Skeletal muscle cell (primary cell): ENCODE measurements around the gene HOXA13.

ENCODE experiments used
- DNase-seq: peaks from one replicate; pipeline ENCODE4 v3.0.0-alpha.2; 2010; ENCODE audit warnings: low read depth
- H3K4me3 ChIP-seq: 2 replicates; pipeline ENCODE4 v1.5.1; 2011; ENCODE audit warnings: low read depth, mild to moderate bottlenecking, control low read depth, low read length, moderate library complexity

Gene HOXA13

DNA sequence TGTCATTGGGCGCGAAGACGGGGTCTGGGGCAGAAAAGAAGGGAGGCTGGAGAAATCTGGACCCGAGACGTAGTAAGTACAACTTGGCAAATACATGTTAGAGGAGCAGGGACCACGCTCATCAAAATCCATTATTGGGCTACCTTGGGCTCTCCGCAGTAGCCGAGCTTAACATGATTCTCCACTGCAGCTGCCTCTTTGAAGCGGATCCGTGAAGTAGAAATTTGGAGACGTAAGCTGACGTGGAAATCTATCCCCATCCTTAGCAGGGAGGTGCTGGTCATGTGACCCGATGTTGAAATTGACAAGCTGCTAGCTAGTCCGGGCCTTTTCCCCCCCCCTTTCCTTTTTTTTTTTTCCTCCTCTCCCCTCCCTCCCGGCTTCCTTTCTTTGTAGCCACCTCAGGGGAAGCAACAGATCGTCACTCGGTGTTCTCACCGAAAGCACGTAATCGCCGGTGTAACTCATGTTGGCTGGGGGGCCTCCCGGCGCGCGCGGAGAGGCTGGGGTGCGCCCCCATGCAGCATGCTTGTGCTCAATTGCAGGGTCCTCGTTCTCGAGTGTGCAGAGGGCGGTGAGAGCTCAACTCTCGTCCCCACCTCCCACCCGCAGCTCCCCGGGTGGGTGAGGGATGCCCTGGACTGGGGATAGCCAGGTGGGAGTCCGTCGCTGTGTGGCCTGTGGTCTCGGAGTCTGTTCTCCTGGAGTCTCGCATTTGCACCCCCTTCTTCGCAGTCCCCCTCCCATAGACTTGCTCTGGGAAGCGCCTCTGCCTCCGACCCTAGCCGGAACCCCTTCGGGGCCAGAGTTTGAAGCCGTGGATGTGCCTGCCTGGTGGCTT, 14.7 kb downstream of the HOXA13 start, which contains the start of gene HOXA11:
TSS of gene HOXA11 (minus strand) at position 220 of the 841 bp plus-strand sequence. CDS start at position 132, 88 bp downstream.
- peak; percentile 89 for DNase-seq
- peak within 1 kb of the TSS; percentile 81 for H3K4me3 ChIP-seq

DNA sequence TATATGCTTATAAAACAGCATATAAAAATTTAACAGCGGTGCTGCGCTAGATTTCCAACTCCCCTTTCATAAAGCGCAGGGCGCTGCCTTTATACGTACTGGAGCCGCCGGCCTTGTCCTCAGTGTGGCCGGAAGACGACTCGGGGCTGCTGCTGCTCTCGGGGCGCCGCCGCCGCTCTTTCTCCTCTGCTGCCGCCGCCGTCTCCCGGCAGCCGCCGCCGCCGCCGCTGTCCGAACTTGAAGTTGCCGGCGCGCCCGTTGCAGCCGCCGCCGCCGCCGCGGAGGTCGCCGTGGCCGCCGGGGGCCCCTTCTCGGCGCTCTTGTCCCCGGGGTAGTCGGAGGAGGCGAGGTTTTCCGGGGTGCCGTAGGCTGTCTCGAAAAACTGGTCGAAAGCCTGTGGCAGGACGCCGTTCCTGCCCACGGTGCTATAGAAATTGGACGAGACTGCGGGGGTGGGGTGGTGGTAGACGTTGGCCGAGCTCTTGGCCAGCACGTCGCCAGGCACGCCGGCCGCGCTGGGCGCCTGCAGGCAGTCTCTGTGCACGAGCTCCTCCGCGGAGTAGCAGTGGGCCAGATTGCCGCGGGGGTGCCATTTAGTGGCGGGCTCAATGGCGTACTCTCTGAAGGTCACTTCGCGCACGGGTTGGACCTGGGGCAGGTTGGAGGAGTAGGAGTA, 15.4 kb downstream of the HOXA13 start:
- H3K4me3 ChIP-seq = peak overlapping the region; percentile 81
- DNase-seq = no peak

DNA sequence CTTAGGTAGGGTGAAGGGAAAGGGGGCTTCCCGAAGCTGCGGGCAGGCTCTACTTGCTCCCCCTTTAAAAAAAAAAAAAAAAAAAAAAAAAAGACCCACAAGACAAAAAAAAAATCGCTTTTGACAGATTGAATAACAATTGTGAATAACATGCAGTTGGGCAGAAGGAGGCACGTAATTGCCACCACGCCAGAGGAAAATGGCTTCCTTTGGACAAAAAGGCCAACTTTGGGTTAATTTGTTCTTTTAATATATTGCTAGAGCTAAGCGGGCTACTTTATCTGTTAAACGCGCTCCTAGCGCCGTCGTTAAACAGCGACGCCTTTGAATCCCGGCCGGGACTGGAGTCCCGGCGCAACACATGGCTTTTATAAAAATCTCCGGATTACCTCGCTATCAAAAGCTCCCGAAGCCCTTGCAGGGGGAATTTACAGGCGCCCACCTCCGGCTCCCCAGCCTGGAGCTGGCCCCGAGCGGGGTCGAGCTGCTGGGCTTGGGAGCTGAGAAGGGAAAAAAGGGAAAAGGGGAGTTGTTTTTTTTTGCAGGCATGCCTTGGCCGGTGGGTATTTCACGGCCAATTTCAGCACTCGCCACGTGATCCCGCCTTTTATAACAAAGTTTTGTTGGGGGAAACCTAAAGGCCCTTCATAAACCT, 16.1 kb downstream of the HOXA13 start:
- no peak for DNase-seq
- H3K4me3 ChIP-seq = peak overlapping the region; percentile 81

DNA sequence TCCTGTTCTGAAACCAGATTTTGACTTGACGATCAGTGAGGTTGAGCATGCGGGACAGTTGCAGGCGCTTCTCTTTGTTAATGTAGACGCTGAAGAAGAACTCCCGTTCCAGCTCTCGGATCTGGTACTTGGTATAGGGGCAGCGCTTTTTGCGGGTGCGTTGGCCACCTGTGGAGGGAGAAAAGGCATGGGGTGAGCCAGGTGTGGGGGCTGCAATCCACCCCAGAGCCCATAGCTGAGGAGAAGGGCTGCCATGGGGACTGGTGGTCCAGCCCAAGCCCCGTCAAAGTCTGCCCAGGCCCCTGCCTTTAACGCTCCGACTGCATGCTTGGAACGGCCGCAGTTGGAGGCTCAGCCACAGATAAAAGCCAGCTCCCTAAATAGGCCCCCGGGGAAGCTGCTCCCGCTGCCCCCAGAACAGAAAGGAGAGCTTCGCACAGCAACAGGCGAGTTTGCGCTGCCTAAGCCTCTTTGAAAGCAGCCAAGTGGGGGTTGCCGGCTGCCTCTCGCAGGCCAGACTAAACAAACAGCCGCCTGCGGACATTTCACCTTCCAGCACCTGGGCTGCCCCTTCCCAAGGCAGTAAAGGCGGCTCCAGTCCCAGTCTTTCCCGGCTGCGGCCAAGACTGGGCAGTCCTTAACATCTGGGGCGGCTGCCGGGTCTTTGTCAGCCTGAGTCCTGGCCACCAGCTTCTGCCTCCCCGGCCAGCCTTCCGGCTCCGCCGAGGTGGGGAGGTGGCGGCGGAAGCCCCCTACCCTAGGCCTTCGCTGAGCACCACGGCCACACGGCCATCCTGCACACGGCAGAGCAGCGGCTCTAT, 16.8 kb downstream of the HOXA13 start:
- H3K4me3 ChIP-seq = peak overlapping the region; percentile 81
- no peak for DNase-seq

DNA sequence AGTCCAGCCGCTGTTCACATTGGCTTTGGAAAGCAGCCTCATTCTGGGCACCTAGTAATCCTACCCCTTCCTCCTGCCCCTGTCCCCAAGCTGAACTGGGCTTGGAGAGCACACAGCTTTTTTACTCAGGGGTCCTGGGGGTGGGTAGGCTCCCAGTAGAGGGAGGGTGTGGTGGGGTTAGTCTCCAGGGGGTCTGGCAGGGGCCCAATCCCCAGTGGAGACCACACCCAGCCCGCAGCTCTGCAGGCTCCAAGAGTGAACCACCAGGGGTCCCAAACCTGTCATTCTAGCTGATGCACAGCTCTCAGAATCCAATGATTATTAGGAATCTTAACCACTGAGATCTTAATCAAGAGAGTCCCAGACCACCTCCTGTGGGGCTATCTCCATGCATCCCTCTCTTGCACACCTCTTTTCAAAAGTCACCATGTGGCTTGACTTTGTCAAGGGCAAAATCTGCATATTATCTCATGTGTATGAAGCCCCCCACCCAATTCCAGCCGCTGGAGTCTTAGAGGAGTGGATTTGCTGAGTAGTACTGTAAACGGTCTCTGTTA, 17.5 kb downstream of the HOXA13 start:
- DNase-seq = no peak
- H3K4me3 ChIP-seq = peak overlapping the region; percentile 81

DNA sequence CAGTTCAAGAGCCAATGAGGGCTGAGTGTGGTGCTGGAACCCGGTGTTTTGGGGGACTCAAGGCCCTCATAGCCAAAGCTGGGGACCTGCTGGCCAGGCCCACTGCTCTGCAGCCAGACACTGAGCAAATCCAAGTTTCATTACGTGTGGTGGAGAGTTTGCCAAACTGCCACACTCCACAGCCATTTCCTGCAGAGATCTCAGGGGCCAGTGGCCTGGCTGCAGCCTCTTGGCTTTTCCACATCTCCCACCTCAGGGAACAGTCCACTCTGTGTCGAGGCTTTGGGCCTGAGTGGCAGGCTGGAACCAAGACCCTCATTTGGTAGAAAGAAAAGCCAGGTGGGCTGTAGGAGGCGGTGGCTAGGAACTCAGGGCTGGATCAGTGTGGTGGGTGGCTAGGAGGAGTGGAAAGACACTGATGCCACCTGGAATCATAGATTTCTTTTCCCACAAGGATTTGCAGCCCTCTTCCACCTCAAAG, 18.1 kb downstream of the HOXA13 start:
- peak overlapping the region; percentile 13 for H3K4me3 ChIP-seq
- DNase-seq = no peak

DNA sequence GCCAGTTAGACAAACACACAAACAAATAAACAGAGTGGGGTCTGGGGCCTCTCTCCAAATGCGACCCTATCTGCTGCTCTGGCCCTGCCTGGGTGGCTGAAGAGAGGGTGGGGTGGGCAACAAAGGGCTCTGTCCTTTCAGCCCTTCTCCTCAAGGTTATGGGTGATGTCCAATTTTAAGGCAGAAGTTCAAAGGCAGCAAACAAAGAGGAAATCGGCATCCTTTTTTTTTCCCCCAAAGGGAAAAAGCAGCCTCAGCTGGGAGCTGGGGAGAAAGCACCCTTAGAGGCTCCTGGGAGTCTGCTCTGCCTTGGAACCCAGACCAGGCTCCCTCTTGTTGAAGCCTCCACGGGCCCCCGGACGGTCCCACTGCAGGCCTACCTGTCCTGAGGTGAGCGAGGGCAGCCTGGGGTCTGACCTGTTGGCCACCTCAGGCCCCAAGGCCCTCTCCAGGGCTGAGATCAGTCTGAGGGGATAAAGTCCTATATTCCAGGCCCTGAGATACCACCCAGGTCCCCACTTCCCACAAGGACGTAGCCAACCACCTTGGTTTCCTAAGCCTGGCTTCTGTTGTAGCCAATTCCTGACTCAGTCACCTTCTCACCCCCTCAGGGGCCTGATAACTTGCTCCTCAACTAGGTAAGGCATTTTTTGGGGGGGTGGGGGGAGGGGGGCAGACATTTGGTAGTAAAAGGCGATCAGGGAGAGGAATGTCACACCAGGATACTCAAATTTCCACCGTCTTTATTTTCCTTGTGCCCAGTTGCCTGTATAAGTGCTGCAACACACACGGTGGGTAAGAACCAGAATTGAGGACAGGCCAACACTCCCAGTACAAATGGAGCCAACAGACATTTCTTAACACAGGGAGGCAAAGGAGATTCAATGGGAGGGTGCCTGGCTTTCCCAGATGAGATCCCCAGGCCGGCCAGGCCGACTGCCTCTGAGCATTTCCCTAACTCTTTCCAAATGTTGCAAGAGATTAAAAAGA, 19.2 kb downstream of the HOXA13 start:
- peak overlapping the region; percentile 78 for H3K4me3 ChIP-seq
- no peak for DNase-seq

DNA sequence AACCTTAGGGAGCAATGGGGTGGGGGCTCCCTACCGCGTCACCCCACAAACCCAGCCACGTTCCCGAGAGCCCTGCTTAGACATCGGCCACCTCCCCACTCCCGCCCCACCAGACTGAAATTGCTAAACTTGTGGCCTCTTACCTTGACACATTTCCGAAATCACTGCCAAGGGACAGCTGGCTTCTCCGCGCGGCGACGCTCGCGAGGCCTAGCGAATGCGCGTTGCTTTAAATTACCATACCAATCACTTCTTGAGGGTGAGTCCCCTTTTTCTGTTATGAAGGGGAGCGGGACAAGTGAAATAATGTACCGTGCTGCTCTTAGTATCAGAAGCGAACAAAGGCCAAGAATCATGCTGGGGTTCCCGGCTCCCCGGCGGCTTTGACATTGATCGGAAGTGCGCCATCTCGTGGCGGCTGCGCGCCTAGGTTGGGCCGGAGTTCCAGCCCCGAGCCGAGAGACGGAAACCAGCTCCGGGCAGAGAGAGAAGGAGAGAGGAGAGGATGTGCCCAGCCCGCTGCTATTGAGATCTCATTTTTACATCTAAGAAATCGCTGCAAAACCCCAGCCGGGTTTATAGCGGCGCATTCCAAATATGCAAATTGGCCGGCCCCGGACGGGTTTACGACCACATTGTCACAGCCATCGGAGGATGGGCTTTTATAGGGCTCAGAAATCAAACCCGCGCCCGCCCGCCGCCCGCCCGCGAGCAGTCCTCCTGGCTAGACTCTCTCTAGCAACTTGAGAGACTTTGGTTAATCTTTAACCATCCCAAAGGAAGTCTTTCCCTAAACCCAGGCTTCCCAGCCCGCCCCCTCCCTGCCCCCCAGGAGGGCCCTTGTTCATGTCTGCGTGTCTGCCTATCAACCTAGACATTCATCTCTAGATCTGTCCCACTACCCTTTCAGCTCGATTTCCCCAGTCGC, 20.1 kb downstream of the HOXA13 start:
- peak overlapping the region; percentile 78 for H3K4me3 ChIP-seq
- DNase-seq = no peak

DNA sequence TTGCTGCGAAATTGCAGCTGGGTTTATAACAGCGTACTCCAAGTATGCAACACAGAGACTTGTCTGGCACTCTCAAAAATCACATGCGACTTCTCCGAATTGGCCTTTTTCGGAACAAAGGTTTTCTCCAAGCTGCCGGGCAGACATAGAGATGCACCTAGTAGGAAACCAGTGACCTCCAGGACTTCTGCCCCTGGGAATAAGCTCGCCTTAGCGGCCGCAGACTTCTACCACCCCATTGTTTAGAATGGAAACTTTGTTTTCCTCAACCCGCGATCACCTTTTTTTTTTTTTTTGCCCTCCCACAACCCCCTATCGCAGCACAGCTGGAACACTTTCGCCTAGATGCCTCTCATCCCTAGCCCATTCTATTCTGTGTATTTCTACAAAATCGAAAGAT, 20.9 kb downstream of the HOXA13 start:
- DNase-seq = no peak
- peak overlapping the region; percentile 78 for H3K4me3 ChIP-seq

DNA sequence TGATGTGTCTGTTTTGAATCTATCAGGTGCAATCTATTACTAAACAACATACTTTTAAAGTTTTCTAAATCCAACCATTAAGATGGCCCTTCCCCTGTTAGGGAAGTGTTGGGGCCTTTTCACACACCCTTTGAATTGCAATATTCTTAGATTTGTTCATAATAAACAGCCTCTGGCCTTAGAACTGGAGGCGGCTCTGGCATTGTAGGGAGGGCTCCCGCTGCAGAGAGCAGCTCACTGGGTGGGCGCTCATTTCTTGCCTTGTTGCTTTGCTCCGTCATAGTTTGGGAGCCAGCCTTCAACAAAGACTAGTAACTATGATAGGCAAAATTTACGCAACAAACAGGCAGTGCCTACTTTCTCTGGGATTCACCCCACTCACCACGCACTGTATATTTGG, 21.5 kb downstream of the HOXA13 start:
- DNase-seq = no peak
- H3K4me3 ChIP-seq = peak overlapping the region; percentile 78

DNA sequence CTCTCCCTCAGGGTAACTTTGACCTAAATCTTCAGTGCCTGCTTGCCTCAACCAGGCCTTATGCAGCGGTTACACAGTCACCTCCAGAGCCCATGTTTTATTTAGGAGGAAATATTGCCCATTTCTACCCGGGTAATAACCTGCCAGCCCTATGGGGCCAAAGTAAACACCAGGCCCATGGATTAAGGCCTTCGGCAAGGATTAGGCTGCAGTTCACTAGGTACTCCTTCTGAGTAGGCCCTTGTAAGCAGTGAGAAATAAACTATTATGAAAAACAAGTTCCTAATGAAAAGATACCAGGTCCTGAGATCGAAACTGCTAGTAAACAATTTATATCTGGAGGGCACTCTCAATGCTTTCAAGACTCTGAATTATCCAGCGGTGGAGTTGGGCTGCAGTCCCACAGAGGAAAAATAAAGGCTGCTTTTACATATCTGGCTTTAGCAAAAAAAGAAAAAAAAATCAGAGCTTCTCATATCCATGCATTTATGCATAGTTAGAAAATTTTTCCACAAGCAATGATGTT, 22.0 kb downstream of the HOXA13 start:
- H3K4me3 ChIP-seq = peak overlapping the region; percentile 78
- no peak for DNase-seq

DNA sequence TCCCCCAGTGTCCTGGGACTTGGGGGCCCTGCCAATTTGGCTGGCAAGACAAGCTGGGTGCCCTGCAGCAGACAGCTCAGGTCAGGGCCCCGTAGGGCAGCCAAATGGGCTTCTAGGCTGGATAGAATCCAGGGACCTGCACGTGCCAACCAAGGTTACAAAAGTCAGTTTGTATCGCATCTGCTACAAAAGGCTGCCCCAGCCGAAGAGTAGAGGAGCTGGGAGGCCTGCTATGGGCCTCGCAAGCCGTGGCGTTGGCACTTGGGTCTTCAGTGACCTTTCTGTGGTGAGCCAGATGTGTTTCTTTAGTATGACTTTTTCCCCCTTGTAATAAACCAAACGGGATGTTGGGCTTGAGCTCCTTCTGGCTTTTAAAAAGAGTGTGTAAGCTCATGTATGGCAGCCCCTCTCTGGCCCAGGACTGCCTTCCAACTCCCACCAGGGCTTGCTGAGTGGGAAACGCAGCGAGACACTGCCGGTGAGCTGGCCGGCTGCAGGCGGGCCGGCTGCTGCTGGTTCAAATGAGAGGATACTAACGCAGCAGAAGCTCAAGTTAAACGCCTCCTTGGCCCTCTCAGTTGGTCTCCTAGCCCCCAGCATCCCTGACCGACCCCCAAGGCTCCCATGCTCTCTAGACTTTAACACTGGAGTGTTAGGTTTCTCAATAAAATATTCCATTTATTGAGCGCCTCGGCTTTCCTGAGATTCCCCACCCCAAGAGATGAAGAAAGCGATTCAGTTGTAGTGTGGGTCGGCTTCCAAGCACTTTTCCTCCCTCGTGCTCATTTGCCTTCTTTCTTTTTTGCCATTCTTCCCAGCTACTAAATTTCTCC, 22.7 kb downstream of the HOXA13 start:
- H3K4me3 ChIP-seq = peak overlapping the region; percentile 78
- no peak for DNase-seq

DNA sequence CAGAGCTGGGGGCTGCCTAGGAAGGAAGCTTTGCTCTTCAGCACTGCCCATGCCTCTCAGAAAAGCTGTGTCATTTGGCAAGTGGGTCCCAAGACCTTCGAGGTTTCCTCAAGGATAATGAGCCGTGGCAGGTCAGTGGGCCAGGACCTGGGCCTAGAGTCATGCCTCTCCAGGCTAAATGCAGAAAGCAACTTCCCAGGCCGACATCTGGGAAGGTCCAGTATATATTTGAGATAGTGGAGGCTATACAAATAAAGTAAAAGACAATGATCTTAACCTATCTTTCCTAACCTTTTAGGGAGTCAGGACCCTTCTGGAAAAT, 23.4 kb downstream of the HOXA13 start:
- H3K4me3 ChIP-seq = peak overlapping the region; percentile 78

DNA sequence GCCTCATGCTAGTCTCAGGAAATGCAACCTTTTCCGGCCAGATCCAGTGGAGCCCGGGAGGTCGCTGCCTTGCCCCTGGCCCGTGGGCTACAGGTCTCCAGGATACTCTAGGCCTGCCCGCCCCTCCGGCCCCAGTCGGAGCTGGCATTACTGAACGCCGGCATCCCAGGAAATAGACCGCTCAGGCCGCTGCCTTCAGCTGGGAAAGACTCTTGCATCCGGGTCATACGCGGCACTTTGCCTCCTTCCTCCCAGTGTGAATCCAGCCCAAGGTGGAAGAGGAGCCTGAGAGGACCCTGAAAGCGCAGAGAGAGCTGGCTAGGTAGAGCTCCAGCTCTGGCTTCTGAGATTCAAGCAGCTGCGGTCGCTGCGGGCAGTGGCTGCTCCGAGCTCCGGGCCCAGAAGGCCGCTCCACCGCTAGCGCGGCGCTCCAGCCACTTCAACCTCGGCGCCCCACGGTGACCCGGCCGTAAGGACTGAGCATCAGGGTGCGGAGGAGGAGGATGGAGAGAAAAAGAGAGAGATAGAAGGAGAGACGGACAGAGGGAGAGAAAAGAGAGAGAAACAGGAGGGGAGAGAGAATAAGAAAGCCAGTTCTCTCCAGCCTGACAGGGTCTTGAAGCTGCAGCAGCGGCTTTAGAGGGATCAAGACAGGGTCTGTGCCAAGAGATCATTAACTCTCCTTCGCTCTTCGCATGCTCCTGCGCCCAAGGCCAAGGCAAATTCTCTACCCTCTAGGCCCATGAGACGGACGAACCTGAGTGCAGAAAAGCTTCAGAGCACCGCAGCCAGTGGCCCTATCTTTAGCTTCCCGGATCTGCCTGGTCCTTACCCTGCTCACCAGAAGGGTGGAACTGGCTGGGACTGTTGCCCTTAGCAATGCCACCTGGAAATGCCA, 24.0 kb downstream of the HOXA13 start:
- peak overlapping the region; percentile 78 for H3K4me3 ChIP-seq
- DNase-seq = no peak

More for the DNA sequence above, 23.4 kb downstream of the HOXA13 start:
- DNase-seq = no peak
